GM06990 (cell line): ENCODE results near the gene ARHGAP26.

Experiments
- DNase-seq: peaks from one replicate; pipeline ENCODE4 v3.0.0-alpha.2; 2011; ENCODE audit not compliant: insufficient read length; ENCODE audit errors: extremely low read depth
- H3K27me3 ChIP-seq: replicated peaks from 2 replicates; pipeline ENCODE4 v1.6.0; 2011; ENCODE audit warnings: low read length; ENCODE audit not compliant: control insufficient read depth, insufficient read depth
- H3K36me3 ChIP-seq: 2 replicates; pipeline ENCODE4 v1.5.1; 2011; ENCODE audit warnings: low read length; ENCODE audit not compliant: control insufficient read depth, insufficient read depth
- H3K4me3 ChIP-seq: replicated peaks from 2 replicates; pipeline ENCODE4 v1.5.1; 2011; ENCODE audit warnings: low read depth, mild to moderate bottlenecking, control low read depth, low read length
- CTCF ChIP-seq: IDR thresholded peaks from 2 replicates; pipeline ENCODE4 v1.5.1; 2011; ENCODE audit warnings: low read length, control low read depth, mild to moderate bottlenecking, inconsistent platforms; ENCODE audit not compliant: insufficient read depth, poor library complexity, severe bottlenecking

The ARHGAP26 gene

DNA sequence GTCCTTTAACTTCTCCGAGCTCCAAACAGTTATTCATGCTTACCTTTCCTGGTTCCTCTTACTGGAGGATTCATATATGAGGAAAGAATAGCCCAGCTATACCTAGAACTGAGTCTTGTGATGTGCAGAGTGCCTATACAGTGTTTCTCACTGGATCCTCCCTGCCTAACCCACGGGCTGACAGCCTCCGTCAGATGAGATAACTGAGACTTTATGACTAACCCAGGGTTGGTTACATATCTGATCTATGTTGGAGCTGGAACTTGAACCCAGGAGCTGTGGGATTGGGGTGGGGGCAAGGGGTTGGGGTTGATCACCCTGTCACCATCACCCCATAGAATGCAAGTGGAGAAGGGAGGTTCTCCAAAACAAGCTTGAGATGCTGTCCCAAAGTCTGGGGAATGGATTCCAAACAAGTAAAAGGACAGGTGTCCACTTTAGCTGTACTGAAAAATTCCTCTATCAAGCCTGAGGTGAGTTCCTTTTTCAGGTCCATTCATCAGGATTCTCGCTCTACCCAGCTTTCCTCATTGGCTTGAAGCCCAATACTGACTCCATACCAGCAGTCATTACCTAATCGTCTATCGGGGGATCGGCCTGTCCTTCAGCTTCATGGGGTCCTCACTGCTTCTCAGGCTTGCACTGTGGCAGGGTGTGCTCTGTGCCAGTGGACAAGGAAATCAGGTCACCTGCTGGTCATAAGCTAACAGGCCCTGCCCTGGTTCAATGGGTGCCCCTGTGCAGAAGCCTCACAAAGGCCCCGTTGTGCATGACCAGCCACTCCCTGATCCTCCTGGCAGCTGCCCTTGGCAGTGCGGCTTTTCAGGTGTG is 100.6 kb downstream of the ARHGAP26 start:
- Histone ChIP-seq H3K27me3 (no peaks in the 10 kb centered on the region; the same call in 1 of the 2 replicates), H3K4me3 (no peak overlapping the region), H3K36me3 (no peaks in the 10 kb centered on the region)
- DNase-seq: no peak
- no peak for TF ChIP-seq CTCF

DNA sequence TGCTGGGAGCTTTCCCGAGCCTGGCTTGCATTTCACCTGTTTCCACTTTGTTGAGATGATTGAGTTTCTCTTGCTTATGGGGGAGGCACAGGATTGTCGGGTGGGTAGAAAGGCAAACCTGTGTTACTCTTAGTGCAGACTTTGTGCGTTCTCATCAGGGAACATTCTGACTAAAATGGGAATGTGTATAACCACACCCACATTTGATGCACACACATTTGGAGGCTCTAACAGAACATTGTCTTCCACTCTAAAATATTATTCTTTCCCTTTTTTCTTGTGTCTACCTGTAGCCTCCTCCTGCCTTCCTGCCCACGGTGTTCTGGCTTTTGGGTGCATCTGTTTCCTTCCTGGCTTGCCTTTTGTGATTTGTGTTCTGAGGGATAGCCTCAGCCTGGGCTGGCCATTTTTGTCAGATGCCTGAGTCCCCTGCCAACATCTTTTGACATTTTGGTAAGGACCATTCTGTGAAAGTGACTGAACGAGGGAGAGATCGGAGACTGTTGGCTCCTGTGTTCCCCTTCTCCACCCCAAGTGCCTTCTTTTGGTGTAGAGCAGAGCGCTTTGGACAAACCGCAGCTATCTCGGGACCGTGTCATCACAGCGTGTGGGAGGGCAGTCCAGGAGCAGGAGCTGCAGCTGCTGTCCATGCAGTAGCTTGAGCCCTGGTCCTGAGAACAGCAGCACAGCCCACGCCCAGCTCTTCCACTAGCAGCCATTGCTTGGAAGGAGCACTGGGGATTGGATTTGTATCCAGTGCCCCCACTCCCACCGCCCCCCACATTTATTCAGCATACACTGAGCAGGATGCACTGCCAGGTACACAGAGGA is 101.4 kb downstream of the ARHGAP26 start:
- no peaks in the 10 kb centered on the region; the same call in 1 of the 2 replicates for H3K27me3 ChIP-seq
- no peak overlapping the region for H3K4me3 ChIP-seq
- no peak for DNase-seq
- TF ChIP-seq CTCF: no peak
- H3K36me3 ChIP-seq: no peaks in the 10 kb centered on the region

GRCh38 chr5:142872217-142872616 is 102.0 kb downstream of the ARHGAP26 start:
- no peak for DNase-seq
- no peaks in the 10 kb centered on the region for H3K36me3 ChIP-seq
- TF ChIP-seq CTCF: no peak
- H3K4me3 ChIP-seq: no peak overlapping the region
- H3K27me3 ChIP-seq: no peaks in the 10 kb centered on the region

- Histone ChIP-seq H3K4me3 (no peak overlapping the region), H3K36me3 (no peaks in the 10 kb centered on the region), H3K27me3 (no peaks in the 10 kb centered on the region)
- no peak for DNase-seq
- no peak for TF ChIP-seq CTCF
Observed at GRCh38 chr5:142872795-142873194, 102.6 kb downstream of the ARHGAP26 start.

DNA sequence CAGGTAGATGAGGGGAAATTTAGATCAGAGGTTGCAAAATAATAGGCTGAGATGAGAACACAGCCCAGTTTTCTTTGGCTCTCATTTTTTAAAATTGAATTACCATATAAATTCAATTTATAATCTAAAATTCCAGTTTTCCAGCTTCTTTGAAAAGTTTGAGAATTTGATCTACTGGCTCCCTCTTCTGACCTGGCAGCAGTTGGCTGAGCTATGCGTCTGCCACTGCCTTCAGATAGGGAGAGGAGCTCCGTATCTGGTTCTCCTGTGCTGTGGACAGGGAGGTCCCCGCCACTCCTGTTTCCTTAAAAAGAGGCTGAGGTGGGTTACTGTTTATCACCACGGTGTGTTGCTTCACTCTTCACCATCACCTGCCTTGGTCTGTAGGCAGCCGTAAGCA is 103.7 kb downstream of the ARHGAP26 start:
- no peak for TF ChIP-seq CTCF
- H3K27me3 ChIP-seq: no peaks in the 10 kb centered on the region
- H3K4me3 ChIP-seq: no peak overlapping the region
- DNase-seq: no peak
- no peaks in the 10 kb centered on the region for H3K36me3 ChIP-seq
